CD4-positive, alpha-beta T cell treated with Interleukin-2 at 100 ng/mL for 4 hours (primary cell): ENCODE measurements around the gene ARID3A.

Experiments
- DNase-seq: peaks from one replicate; pipeline ENCODE4 v3.0.0-alpha.2; 2020; ENCODE audit warnings: low spot score

ARID3A gene

DNA sequence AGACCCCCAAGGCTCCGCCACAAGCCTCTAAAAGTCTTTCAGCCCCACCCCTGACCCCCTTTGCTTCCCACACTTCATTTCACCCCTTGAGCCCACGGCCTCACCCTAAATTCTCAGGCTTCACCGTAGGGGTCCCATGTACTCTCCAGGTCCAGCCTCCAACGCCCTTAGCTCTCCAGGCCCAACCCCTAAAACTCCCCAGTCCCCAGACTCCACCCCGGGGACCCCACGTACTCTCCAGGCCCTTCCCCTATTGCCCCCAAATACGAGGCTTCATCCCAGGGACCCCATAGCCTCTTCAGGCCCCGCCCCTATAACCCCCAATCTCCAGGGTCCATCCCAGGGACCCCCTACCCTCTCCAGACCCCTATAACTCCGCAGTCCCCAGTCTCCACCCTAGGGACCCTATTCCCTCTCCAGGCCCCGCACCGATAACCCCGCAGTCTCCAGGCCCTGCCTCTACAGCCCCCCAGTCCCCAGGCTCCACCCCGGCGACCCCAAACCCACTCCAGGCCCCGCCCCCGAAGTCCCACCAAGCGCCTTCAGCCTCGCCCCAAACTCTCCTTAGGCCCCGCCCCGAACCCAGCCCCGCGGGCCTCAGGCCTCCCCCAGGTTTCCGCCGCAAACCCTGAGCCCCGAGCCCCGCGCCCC is 33.5 kb upstream of the ARID3A start:
- DNase-seq: no peak

DNA sequence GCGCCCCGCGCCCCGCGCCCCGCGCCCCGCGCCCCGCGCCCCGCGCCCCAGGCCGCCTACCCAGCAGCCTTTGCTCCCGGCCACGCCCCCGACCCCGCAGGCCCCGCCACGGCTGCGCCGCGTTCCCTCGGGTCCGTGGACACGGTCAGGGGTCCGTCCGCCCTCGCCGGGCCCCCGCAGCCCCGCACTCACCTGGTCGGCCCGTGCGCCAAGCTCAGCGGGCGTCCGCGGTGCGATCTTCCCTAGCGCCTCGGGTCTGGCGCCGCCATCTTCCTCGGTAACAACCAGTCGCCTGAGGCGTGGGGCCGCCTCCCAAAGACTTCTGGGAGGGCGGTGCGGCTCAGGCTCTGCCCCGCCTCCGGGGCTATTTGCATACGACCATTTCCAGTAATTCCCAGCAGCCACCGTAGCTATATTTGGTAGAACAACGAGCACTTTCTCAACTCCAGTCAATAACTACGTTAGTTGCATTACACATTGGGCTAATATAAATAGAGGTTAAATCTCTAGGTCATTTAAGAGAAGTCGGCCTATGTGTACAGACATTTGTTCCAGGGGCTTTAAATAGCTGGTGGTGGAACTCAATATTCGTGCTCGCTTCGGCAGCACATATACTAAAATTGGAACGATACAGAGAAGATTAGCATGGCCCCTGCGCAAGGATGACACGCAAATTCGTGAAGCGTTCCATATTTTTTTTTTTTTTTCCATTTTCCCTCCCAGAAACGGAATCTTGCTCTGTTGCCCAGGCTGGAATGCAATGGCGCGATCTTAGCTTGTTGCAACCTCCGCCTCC is 32.7 kb upstream of the ARID3A start, which contains the start of the genes MED16 and RNU6-9:
Gene MED16, minus strand, starts transcription at position 294 of the 796 bp plus-strand sequence. CDS start 2,056 bp downstream, outside the sequence.
Gene RNU6-9, plus strand, starts transcription at position 591 of the 796 bp plus-strand sequence.
- peak; percentile 93 for DNase-seq

DNA sequence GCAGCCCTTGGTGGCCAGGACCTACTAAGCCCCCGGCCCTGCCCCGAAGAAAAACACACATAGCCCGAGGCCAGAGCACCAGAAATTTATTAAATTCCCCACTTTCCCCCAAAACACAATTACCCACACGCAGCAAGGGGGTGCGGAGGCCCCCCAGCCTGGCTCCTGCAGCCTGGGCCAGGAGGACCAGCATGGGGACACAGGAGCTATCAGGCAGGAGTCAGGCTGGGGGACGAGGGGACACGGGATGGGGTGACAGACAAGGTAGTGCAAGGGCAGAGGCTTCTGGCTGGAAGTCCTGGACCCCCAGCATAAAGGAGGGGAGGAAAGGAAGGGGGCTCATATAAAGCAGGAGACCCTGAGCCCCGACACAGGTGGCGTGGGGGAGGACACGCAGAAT is 29.4 kb upstream of the ARID3A start:
- no peak for DNase-seq

- no peak for DNase-seq
These were observed 28.8 kb upstream of the ARID3A start for GRCh38 chr19:896999-897398.

DNA sequence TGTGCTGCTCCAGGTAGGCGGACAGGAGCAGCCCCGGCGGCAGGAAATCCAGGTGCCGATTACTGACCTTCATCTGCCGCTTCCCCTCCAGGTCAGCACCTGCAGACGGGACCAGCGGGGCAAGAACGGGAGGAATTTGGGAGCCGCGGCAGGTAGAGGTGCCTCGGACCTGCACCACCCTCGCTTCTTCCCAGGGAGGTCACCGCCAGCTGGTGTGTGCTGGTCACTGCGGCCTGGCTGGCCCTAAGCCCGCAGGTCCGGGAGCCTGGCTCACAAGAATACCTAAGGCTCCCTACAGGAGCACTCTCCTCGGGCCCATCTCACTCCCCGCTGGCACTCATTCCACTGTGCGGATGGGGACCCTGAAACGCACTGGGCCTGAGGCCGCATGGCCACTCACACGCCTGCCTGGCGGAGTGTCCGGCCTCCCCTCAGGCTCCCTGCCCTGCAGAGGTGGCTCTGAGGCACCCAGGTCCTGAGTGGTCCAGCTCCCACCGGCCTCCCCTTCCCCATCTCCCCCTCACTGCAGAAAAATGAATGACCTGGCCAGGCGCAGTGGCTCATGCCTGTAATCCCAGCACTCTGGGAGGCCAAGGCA is 28.3 kb upstream of the ARID3A start:
- no peak for DNase-seq

- no peak for DNase-seq
These were observed 27.2 kb upstream of the ARID3A start for GRCh38 chr19:898663-899062.

DNA sequence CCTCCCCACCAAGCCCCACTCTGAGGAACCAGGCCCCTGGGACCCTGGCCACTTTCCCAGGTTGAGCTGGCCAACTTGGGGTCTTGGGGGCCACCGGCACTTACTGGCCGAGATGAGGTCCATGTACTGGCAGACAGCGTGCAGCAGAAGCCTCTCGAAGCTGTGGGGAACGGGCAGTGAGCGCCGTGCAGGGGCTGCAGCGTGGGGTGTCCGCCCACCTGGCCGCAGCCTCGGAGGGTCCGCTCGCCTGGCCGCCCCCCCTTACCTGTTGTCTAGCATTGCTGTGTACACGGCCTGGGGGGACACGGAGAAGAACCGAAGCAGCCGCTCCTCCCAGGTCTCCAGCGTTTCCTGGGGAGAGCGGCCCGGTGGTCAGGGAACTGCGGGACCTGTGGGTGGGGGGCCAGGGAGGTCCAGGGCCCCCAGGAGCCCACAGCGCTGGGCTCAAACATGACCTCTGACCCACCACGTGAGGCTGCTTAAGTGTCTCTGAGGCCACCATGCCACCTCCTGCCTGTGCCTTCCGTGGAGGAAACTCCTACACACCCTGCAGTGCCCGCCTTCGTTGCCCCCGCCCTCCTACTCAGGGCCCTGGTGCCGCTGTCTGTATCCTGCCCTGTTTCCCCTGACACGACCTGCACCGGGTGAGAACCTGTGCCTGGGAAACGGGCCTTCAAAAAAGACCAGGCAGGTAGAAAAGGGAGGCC is 26.3 kb upstream of the ARID3A start:
- no peak for DNase-seq

DNA sequence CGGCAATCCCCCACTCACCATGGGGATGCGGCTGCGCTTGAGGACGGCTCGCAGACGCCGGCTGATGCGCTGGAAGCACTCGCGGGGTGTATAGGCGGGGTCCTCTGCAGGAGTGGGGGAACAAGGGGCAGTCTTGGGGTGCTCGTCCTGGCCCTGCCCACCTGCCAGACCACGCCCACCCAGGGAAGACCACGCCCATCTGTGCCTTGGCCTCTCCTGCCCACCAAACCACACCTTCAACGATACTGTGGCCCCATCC is 25.9 kb upstream of the ARID3A start:
- DNase-seq: no peak

DNA sequence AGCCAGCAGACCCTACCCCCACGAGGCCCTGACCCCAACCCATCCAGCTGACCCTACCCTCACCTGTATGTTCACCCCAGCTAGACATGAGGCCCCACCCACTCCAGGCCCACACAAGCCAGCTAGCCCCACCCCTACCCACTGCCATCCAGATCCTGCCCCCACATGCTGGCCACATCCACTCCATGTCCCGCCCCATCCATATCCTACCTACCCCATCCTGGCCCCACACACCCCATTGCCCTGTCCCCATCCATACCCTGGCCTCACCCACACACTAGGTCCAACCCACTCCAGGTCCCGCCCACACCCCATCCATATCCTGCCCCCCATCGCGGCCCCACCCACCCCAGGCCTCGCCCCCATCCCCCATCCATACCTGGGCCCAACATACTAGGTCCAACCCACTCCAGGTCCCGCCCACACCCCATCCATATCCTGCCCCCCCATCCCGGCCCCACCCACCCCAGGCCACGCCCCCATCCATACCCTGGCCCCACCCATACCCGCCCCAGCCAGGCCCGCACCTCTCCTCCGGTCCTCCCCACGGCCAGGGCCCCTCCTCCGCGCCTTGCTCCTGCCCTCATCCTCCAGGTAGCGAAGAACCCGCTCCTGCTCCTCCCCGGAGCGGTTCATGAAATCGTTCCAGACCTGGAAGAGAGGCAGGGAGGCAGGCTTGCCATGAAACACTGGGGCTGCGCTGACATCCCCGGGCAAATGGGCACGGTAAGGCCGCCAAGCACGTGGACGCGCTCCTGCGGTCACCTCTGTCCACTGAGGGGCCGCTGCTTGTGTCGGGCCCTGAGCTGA is 25.3 kb upstream of the ARID3A start:
- no peak for DNase-seq

- DNase-seq: no peak
These were observed 24.4 kb upstream of the ARID3A start for GRCh38 chr19:901216-902092.

GRCh38 chr19:902093-902370 is 23.8 kb upstream of the ARID3A start:
- no peak for DNase-seq

GRCh38 chr19:902446-903226 is 23.2 kb upstream of the ARID3A start:
- DNase-seq: no peak

GRCh38 chr19:903266-903797 is 22.5 kb upstream of the ARID3A start:
- DNase-seq: no peak

DNA sequence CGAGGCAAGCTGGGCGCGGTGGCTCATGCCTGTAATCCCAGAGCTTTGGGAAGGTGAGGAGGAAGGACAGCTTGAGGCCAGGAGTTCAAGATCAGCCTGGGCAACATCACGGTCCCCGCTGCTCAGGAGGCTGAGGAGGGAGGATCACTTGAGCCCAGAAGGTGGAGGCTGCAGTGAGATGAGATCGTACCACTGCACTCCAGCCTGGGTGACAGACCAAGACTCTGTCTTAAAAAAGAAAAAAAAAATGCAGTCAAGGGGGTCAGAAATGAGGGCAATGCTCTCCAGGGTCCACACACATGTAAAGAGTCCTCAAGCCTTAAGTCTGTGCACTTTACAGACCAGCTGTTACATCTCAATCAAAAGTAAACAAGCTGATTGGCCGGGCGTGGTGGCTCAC is 21.3 kb upstream of the ARID3A start:
- DNase-seq: no peak

- peak; percentile 34 for DNase-seq
These were observed 19.4 kb upstream of the ARID3A start for GRCh38 chr19:906480-906879.

GRCh38 chr19:907183-907853 is 18.5 kb upstream of the ARID3A start:
- no peak for DNase-seq

DNA sequence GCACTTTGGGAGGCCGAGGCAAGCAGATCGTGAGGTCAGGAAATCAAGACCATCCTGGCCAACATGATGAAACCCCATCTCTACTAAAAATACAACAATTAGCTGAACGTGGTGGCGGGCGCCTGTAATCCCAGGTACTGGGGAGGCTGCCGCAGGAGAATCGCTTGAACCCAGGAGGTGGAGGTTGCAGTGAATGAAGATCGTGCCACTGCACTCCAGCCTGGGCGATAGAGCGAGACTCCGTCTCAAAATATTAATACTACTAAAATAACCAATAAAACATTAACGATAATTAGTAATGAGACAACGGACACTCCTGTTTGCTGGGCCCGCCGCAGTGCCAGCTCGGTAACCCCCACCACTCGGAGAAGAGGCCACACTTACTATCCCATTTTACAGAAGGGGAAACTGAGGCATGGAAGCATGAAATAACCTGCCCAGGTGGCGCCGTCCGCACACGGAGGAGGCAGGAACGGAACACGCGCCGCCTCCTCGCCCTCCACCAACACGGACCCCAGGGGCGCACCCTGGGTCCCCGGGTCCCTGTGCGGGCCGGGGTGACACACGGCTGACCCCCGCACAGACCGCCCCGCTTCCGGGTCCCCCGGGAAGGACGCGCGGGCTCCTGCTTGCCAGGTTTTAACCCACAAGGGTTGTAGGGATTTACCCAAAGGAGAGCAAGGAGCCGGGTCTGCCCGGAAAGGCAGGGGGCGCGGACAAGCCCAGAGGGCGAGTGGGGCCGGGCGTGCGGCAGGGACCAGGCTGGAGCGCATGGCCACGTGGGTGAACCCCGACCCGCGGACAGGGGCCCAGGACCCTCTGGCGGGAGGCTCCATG is 14.4 kb upstream of the ARID3A start:
- DNase-seq: no peak
